HG03159 (cell line): ENCODE data around the gene IFTAP.

ENCODE experiments used
- ATAC-seq: cut with Tn5 transposase; IDR thresholded peaks from one replicate; pipeline ENCODE4 v1.9.1; 2021; ENCODE audit warnings: mild to moderate bottlenecking, moderate library complexity; ENCODE audit not compliant: unreplicated experiment

The IFTAP gene

DNA sequence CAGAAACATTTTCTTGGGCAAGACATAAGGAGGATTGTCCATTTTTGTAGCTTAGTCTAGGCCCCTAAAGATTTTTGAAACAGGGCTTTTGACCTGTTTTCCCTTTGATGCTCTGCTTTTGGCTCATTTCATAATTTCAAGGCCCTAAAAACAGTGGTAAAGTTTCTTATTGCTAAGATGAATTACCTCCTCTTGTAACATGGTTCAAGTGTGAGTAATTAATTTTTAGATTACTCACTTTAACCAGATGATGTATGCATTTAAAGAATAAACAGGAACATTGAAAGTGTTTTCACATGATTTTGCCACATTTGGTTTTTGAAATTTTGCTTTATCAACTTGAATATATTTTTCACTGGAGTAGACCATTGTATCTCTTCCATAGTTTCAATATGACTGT, 2.6 kb downstream of the IFTAP start:
- ATAC-seq = no peak

DNA sequence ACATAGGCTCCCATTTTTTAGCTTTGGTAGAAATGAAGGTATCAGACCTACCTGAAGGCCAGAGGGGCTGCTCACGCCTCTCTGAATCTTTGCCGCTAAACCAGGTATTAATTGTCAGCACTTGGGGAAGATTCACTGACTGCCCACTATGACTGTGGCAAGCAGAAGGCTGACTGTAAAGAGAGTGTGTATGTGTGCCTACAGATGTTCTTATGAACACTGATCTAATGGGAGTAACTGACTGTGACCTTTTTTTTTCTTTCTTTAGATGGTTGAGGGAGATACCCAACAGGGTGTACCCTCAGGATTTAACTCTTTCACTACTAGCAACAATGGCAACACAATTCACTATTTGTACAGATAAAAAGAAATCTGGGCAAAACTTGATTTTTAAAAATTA, 3.7 kb downstream of the IFTAP start, which contains the start of gene RAG2:
Gene RAG2 (minus strand): TSS at position 186 of the 400 bp plus-strand sequence. CDS start 4,068 bp downstream, outside the sequence.
- ATAC-seq = no peak

DNA sequence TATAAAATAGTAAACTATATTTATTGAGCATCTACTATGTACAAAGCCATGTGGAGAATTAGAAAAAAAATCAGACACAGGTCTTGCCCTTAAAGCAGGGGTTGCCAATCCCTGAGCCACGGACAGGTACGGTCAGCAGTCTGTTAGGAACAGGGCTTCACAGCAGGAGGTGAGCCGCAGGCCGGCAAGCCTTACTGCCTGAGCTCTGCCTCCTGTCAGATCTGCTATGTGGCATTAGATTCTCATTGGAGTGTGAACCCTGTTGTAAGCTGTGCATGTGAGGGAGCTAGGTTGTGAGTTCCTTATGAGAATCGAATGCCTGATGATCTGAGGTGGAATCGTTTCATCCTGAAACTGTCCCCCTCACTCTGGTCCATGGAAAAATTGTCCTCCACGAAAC, 5.9 kb downstream of the IFTAP start:
- ATAC-seq = no peak

DNA sequence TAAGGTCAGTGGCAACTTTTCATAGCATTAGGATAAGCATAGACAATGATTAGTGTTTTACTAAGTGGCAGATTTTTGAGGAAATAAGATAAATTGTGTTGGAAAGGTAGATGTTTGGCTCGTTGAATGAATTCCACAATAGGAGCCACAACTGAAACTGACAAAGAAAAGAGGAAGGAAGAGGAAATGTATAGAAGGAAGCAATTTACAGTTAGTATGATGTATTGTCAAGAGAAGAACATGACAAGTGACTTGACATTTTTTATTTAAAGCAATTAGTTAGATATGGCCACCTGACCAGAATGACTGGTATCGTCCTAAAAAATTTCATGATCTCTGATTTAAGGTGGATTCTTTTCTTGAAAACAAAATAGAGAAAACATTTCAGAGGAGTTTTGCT, 6.9 kb downstream of the IFTAP start:
- no peak for ATAC-seq

DNA sequence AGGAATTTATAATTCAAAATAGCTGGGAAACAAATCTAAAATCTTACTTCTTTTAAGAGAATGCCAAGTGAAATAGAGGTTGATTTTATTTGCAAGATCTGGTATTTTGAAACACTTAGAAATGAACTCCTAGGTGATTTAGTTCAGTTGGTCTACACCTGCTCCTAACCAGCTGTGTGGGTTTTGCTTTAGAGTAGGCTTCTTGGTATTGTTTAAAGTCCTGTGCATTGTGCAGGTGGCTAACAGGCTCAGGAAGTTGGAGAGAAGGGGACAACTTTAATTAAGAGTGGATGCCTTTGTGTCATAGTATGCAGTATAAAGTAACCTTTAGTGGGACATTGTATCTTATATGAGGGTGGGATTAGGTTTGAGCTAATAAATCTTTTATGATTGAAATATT, 7.8 kb downstream of the IFTAP start:
- no peak for ATAC-seq

DNA sequence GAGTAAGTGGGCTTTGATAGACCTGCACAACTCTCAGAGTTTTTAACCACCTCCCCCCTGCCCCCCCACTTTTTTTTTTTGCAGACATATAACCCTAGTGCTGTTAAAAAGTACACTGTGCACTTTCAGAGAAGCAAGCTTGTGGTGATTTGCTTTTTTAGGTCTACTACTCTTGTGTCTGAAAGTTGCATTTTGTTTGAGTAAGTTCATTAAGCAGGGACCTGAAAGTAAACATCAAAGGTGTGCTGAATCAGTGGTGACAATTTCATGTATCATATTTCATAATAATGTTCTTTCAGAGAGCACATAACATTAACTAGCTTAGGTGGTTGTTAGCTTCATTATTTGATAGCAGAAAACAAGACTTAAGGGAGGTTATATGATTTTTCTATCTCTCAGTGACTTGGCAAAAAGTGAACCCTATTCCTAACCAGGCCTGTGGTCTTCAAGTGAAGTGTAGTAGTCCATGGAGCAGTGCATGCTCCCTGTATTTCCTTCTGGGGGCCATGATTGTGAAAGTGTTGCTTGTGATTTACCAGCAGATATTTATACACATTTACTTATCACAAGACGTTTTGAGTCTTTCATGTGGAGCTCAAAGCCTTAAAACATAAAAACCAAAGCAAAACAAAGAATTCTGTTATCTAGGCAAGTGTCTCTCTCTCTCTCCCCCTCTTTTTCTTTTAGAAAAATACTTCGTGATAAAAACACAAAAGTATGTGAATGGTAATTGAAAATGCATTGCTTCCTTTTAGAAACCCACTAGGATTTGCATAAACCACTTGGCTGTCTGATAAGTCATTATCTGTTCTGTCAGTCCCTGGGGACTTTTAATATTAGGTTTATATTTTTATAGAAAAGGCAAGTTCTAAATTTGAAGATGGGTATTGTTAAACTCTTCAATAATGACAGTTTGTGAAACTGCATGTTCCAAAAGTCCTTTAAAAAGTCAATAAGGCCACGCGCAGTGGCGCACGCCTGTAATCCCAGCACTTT, 11.2 kb downstream of the IFTAP start:
- ATAC-seq = peak; percentile 67

DNA sequence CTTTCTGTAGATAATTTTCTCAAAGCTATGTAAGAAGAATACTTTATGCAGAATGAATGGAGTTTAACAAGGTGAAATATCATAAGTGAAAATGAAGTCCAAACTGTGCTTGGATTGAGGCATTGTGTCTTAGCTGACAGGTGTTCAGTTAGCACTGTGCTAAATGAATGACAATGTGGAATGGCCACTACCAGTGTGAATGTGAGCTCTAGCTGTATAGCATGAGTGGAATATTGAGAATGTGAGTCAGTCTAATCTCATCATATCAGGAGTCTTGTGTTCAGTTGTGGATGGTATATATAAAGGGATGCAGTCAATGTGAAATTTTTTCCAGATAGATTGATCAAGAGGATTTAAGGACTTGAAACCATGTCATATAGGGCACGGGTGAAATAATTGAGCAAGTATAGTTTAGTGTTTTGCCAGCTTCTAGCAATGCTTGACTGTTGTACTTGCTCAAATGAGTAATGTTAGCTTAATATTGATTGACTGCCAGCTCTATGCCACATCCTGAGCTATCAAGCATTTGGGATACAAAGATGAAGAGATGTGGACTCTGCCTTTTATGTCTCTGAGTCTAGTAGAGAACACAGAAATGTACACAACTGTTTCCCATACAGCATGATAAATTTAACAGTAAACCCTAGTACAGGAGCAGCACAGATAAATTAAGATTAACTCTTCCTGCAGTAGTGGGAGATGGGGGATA, 14.3 kb downstream of the IFTAP start:
- ATAC-seq = no peak

DNA sequence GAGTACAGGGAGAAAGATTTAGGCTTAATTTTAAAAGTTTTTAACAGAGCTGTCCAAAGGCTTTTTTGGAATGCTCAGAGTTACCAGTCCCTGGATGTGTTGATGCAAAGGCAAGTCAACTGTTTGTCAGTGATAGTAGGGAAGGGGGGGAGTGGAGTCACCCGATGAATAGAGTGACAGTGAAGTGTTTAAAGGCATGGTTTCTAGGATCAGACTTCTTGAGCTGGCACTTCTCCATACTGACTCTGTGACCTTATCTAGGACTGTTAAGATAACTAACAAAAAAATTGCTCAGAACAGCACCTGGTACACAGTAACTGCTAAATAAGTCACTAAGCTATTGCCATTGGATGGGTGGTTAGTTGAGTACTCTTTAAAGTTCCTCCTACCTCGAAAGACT, 15.1 kb downstream of the IFTAP start:
- no peak for ATAC-seq

DNA sequence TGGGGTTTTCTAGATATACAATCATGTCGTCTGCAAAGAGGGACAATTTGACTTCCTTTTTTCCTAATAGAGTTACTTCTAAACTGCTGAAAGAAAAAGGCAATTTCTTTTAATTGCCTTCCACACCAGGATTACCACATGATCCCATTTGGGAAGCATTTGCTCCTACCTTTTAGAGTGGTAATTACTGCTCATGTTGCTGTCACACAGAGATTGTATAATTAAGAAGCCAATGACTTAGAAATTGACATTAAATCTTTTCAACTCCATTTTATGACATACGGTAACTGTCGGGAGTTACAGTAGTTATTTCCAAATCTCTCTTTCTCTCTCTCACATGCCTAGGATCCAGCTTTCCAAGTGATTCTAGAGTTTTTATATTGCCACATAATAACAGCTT, 21.5 kb downstream of the IFTAP start:
- ATAC-seq = no peak

DNA sequence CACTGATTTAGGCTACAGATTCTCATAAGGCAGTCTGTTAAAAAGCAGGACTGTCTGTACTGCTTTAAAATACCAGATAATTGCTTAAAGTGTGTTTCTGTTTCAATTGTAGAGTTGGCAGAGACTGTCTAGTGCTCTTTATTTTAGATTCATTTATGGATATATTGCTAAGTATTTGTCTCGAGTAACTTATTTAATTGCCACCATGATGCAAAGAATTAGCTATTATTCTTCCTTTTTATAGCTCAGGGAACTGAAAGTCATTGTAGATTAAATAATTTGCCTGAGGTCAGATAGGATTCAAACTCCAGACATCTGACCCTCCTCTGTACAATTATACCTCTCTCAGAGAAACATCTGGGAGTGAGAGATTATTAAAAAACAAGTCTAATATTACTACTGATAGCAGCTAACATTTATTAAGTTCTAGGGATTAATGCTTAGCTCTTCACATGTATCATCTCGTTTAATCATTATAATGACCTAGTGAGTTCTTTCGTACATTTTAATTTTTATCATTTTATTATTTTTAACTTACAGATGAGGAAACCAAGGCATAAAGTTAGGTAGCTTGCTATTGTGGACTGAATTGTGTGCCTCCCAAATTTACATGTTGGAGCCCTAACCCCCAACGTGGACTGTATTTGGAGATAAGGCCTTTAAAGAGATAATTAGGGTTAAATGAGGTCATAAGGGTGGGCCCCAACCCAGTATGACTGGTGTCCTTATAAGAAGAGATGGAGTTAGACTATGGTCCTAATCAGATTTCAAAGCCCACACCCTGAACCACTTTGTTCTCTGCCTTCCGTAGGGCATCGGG, 23.5 kb downstream of the IFTAP start:
- no peak for ATAC-seq

DNA sequence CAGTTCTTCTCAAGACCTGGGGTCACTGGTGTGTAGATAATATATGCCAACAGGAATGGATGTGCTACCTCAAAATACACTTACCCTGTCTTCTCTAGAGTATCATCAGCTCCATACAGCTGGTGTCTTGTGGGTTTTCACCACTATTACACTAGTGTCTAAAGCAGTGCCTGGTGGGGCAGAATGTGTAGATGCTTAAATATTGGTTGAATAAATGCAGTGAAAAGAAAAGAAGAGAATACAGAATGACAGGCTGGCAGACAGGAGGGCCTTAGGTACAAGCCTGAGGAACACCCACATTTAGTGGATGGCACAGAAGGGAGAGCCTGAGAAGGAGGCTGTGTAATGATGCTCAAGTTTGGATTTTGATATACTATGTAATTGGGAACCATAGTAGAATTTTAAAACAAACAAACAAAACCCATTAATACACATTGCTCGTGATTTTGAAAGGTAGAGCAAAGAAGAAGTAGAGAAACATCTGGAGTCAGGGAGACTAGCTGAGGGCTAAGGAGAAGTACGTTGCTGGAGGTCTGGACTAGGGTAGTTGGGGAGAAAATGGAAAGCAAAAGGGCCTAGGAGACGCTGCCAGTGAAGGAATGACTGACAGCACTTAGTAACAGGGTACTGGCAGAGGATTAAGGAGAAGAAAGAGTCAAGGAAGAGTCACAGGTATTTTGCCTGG, 24.2 kb downstream of the IFTAP start:
- no peak for ATAC-seq

DNA sequence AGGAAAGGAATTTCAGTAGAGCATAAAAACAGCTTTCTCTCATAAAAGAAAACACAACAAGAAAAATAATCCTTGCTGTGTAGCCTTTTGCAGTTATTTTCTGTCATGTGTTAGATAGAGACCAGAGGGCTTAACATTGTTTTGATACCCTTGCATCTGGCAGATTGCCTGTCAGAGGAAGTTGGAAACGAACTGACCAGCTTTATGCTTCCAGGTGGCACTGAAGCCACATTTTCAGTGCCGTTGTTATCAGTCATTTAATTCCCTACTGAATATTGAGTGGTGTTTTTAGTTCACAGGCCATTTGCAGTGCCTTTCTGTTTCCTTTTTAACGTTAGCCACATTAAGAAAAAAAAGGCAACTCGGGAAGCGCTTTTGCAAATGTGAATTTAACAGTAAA, 25.2 kb downstream of the IFTAP start:
- peak; percentile 38 for ATAC-seq

DNA sequence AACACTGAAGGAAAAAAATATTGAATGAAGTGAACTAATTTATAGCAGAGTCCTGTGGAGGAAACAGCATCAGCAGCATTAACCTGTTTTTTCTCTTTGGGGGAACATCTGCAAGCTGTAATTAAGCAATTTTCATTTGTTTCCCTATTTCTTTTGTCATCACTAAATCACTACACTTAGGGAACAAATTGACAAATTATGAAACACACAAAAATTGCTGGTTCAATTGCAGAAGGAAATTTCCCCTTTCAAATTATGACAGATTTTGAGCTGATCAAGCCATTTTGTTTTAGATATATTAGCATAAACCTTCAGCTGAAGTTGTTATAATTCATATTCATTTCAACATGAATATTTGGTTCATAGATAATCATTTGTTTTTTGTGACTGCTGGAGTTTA, 25.9 kb downstream of the IFTAP start:
- ATAC-seq = no peak

DNA sequence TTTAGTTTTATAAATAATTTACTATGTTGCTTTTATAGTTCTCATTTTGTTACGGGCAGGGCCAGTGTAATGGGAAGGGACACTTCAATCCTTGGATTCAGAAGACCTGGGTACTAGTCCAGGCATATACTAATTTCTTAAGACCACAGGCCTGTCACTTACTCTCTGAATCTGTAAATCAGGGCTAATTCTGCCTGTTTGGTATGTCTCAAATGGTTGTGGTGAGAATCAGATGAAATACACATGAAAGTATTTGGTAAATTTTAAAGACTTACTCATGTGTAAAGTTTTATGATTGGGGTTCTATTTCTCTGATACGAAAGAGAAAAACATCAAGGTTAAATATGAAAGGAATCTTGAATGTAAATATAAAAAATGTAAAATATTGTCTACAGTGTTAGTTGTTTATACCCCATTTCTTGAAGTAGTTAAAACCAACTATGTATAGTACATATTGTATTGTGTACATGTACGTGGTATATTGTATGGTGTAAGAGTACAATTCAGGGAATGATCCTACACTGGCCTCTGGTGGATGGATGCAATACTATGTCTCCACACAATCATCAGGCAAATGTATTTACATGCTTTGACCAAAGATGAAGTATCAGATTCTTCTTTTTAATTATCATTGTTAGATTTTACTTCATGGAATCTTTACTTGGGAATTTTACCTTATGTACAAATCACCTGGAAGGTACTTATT, 28.3 kb downstream of the IFTAP start:
- peak; percentile 66 for ATAC-seq

DNA sequence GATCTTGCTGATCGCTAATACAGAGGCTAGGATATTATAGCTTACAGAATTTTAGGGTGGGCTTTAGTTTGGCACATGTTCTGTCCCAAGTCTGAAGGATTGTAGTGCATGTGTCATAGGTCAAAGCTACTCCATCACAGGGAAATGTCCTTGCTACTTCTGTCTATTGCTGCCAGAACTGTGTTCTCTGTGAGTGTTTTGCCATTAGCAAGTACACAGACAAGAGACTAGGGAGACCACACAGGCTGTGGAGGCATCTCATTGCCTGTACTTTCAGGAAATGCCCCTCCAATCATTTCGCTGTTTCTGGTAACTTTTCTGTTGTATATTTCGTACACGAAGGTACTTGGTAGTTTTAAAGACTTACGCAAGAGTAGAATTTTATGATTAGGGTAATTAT, 29.2 kb downstream of the IFTAP start:
- no peak for ATAC-seq

DNA sequence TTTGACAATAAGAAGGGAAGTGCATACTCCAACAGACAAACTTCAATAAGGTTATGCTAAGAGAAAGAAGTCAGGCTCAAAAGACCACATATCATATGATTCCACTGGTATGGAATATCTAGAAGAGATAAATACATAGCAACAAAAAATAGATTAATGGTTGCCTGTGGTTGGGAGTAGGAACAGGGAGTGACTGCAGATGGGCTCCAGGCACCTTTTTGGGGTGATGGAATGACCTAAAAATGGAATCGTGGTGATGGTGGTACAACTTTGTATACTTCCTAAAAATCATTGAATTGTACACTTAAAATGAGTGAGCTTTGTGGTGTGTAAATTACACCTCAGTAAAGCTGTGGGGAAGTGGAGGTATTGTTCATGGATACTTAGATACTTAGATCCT, 32.7 kb downstream of the IFTAP start:
- ATAC-seq = no peak

DNA sequence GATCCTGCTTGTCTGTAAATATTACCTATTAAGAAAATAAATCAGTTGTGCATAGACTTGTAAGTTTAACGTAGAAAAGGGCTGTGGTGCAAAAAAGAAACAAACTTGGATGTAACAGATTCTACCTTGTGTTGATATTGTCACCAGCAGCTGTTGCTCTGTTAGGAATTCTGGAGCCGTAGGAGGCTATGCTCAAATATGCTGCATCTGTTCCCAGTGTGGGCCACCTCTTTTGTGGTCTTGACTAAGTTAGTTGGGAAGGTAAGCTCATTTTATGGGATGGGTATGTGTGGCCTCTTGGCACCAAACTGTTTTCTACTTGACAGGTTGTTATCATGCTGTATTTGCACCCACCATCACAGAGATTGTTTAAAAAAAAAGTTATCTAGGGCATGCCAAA, 33.2 kb downstream of the IFTAP start:
- no peak for ATAC-seq

DNA sequence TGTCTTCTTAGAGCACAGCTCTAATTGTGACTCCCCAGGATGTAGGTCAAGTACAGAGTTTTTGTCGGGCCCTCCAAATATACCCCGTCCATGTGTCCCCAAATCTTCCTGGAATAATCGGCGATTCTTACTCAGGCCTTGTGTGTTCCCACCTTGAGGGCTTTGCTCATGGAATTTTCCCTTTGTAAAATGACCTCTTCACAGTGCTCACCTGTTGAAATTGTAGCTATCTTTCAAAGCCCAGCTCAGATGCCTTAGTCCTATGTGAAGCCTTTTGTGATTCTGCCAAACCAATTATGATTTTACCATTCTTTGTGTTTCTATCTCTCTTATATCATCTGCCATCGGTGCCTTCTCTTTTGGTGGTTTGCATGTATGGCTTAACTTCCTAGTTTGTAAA, 33.8 kb downstream of the IFTAP start:
- ATAC-seq = no peak

DNA sequence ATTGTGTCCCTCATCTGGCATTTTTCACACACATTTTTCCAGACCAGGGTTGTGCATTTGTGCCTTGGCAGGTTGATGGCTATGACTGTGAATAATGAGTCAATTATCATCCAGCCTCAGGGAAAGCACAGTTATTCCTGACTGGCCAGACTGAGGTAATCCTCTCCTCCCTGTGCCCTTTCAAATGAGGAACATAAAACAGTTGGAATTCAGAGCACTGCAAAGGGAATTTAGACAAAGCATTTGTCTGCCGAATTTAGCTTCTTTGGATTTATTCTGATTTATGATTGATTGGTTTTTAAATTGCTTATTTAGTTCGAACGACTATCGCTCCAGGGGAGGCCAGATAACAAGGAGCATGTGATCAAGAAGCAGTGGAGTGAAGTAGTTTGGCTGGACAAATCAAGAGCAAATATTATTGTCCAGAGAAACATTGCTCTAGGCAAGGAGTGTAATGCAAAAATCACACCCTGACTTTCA, 34.5 kb downstream of the IFTAP start:
- ATAC-seq = no peak

DNA sequence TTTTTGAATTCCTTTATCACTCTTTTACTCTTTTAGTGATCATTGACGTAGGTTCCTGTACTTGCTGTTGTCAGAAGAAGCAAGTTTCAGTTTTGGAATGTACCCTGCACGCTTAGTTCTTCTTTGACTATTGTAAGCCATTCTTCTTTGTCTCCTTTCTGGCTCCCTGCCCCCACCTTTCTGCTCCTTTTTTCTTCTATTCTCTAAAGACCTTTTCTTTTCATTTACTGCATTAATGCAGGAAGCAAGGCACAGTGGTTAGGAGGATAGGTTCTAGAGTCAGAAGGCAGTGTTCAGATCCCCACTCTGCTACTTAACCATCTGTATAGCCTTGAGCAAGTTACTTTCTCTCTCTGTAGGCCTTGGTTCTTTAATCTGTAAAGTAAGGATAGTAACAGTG, 37.5 kb downstream of the IFTAP start:
- peak; percentile 85 for ATAC-seq
